ENCODE data around the gene RASGRP4.

DNA sequence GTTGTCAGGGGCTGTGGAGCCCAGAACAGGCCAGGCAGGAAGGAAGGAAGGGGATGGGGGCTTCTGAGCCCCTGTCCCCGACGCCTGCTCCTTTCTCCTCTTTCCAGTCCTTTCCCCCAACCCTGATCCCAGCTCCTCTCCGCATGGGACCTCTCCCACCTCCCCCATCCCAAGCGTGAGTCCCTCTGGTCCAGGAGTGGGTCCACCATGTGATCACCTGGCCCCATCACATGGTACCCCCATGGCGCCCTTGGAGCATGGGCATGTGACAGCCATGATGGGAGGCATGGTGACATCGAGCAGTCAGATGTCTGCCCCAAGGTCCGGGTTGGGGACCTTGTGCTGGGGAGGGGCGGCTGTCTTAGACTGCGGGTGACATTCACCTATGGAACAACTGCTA lies 16.7 kb upstream of the RASGRP4 start:
- TF ChIP-seq CTCF (optimal IDR thresholded peaks at IDR 0.05 in 1 of 3, IDR thresholded peaks at IDR 0.05 in 1 of 3, conservative IDR thresholded peaks at IDR 0.05 in 1 of 3; ENCODE audit: extremely low read depth in 1 of 3, insufficient read depth in 2 of 3, low read length in 3 of 3) (no peak), EZH2 (IDR thresholded peaks at IDR 0.05; ENCODE audit: low read length) (no peak)

All from keratinocyte (primary cell).